HG03457 (cell line): Measurements from ENCODE around the gene TSC2.
"Not testable (repeated sequence)": the region's sequence is repeated elsewhere in the genome, so short reads cannot be mapped to it uniquely, and the experiment has no call there.

ENCODE experiments used
- ATAC-seq: cut with Tn5 transposase; IDR thresholded peaks from one replicate; pipeline ENCODE4 v1.9.1; 2021; ENCODE audit warnings: moderate number of reproducible peaks; ENCODE audit not compliant: unreplicated experiment

TSC2 gene

GRCh38 chr16:2030036-2030435 lies 17.7 kb upstream of the TSC2 start:
- ATAC-seq, result no peak

DNA sequence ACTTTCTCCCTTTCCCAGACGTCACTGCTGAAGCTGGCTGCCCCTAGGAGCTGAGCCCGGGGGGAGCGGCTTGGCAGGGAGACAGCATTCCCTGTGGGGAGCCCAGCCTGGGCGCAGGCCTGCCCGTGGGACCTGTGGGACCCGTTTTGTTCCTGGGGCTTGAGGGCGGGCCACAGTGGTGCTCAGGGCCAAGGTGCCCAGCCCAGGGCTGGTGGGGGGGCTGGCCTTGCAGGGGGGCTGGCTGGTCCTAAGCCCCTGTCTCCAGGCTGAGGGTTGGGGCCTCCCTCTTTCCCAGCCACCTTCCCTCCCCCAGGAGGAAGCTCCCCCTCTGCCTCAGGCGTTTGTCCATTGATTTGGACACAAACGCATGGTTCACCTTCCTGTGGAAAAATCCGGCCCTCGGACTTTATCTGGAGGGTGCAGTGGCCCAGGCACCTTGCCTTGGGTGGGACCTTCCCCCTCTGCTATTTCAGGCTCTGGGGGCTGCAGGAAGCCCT lies 16.7 kb upstream of the TSC2 start:
- no peak for ATAC-seq

DNA sequence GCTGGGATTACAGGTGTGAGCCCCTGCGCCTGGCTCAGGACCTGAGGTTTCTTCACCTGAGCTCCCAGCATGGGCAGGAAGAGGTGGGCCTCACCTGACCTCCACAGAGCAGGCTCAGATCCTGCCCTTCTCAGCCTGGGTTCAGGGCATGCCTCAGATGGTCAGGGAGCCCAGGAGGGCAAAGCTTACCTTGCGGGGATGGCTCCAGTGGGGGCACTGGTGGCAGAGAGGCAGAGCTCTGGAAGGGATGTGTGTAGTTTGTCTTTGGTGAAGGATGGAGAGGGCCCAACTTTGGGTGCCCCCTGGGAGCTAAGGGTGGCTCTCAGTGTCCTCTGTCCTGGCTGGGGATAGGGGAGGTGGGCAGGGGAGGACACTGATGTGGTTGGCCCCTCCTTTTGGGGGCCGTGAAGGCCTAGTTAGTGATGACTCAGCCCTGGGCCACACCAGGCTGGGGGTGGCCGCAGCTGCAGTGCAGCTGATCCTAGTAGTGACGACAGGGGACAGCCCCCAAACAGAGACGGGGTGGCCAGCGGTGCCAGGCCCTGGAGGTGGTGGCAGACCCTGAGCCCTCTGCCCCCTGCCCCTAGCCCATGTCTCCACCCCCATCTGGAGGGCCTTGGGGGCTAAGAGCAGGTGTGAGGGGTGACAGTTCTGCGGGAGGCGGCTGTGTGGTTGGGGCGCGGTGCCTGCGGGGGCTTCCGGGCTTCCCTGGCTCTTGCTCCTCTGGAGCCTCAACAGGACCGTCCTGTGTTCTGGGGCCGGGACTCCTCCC lies 15.3 kb upstream of the TSC2 start:
- no peak for ATAC-seq

GRCh38 chr16:2033057-2033908 lies 14.5 kb upstream of the TSC2 start:
- no peak for ATAC-seq

DNA sequence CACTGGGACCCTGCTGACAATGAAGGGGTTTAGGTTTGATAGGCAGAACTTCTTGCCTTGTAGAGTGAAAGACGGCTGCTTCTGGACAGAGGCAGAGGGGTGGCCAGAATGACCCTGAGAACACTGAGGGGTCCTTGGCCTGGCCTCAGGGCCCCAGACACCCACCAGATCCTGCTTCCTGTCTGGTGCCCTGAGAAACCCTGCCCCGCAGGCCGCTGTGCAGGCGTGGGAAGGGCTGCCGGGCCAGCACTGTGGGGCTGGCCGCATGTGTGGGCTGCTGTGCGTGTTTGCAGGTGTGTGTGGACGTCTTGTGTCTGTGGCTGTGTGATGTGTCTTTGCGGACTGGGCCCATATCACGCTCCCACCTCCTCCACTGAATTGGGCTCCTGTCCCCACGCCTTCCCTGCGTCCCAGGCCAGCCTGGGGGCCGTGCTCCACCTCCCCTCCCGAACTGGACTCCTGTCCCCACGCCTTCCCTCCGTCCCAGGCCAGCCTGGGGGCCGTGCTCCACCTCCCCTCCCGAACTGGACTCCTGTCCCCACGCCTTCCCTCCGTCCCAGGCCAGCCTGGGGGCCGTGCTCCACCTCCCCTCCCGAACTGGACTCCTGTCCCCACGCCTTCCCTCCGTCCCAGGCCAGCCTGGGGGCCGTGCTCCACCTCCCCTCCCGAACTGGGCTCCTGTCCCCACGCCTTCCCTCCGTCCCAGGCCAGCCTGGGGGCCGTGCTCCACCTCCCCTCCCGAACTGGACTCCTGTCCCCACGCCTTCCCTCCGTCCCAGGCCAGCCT lies 13.7 kb upstream of the TSC2 start:
- ATAC-seq, result not testable (repeated sequence)

GRCh38 chr16:2034696-2035430 lies 12.9 kb upstream of the TSC2 start:
- no peak for ATAC-seq

DNA sequence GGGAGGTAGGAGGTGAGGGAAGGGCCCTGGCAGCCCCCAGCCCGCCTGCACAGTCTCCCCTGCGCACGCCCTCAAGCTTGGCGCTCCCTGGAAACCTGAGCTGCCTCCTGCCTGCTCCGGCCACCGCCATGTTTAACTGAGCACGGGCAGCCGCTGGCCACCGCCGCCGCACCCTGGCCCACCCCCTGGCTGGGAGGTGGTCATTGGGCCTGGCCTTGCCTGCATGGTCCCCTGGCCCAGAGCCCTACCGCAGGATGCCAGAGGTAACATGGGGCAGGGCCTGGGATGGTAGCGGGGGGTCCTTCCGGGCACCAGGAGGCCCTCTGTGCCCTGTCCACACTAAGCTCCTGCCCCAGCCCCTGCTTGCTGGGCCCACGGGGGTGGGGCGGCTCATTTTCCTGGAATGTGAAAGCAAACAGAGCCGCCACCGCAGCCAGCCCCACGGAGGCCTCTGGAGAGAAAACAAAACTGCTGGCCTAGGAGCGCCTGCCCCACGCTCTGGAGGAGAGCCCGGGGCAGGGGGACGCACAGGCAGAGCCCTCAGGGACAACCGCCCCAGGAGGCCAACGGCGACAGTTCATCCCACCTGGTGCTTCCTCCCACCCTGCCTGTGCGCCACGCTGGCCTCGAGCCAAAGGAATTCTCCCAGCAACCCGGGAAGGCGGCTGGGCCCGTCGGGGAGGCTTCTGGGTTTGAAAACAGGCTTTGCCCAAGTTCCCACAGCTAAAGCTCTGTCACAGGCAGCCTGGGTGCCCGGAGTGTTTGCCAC lies 12.2 kb upstream of the TSC2 start:
- no peak for ATAC-seq

GRCh38 chr16:2036200-2036966 lies 11.4 kb upstream of the TSC2 start:
- ATAC-seq, result no peak

DNA sequence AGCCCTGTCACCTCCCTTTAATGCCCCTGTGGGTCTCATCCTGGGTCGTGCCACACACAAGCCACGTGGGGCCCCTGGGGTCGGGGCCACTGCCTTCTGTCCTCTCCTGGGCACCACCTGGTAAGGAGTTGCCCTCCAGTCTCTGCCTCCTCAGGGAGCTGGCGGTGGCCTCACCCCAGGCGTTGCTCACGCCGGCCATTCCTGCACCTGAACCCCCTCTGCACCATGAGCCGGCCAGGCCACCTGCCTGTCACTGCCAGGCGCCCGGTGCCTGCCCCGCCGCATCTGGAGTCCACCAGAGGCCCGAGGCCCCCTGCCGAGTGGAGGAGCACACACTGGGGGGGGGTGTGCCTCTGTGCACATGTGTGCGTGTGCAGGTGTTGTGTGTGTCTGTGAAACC lies 10.7 kb upstream of the TSC2 start:
- no peak for ATAC-seq

DNA sequence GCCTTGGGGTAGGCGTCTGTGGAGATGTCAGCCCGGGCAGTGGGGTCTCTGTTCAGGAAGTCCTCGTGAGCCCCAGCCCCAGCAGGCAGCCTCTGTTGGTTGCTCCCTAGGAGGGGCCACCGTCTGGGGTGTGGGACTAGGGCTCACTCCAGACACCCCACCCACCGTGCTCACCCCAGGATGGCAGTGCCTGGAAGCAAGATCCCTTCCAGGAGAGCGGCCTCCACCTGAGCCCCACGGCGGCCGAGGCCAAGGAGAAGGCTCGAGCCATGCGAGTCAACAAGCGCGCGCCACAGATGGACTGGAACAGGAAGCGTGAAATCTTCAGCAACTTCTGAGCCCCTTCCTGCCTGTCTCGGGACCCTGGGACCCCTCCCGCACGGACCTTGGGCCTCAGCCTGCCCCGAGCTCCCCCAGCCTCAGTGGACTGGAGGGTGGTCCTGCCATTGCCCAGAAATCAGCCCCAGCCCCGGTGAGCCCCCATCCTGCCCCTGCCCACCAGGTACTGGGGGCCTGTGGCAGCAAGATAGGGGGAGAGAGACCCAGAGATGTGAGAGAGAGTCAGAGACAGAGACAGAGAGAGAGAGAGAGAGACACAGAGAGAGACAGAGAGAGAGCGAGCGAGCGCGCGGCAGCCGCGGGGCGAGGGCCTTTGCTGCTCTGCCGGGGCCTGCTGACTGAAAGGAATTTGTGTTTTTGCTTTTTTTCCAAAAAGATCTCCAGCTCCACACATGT lies 10.0 kb upstream of the TSC2 start:
- ATAC-seq, result no peak

DNA sequence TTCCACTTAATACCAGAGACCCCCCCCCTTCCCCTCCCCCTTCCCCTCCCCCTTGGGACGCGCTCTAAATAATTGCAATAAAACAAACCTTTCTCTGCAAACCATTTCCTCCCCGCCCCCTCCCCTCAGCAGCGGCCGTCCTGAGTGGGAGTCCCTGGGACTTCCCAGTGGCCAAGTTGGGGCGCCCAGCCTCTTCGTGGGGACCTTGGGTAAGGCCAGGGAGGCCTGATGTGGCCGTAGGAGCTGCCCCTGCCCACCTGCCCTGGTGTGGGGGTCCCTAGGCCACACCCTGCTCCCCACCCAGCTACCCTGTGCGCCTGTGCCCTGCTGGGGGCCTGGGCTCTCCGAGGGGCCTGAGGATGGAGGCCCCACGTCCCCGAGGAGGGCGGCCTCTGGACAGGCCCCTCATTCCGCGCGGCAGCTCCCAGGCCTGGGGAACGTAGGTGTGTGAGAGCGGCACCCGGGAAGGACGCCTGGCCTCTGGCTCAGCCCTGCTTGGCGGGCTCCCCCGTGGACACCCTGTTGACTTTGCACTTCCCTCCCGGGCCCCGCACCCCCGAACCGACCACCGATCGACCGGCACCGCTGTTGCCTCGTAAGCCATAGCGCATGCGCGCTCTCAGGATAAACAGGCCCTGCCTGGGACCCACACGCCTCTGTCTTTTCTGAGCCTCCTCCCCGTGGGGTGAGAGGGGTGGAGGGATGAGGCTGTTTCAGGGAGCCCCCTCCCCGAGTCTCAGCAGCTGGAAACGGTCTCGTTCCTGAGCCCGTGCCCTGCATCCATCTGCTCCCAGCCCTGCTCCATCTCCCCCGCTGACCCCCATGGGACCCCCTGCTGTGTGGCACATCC lies 9.2 kb upstream of the TSC2 start:
- no peak for ATAC-seq

GRCh38 chr16:2039274-2040031 lies 8.3 kb upstream of the TSC2 start:
- ATAC-seq, result no peak

GRCh38 chr16:2040041-2040786 lies 7.6 kb upstream of the TSC2 start:
- no peak for ATAC-seq

DNA sequence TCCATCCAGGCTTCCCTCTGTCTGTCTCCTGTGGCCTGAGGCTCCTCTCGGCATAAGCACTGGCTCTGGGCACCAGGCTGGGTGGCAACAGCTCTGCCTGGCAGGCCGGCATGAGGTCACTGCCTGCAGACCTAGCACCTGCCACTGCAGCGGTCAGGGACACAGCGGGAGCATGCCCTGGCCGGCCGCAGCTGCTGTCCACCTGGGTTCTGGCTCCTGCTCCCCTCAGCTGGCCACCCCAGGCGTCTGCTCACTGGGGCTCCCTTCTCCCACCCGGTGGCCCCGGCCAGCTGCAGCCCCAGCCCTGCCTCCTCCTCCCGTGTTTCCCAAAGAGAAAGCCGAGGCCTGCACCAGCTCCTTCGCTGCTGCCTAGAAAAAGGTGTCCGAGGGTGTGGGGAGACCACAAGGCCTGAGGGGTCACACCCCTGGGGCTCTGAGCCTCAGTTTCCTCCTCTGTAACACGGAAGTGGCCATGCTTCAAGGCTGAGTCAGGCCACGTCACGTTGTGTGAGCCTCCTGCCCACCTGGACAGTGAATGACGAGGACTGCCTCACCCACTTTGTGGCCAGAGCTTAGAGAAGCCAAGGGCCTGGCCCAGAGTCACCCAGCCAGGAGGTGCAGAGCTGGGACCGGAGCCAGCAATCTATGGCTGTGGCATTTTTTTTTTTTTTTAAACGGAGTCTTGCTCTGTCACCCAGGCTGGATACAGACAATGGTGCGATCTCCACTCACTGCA lies 6.8 kb upstream of the TSC2 start:
- ATAC-seq, result no peak
